Mesothelial cell of epicardium (in vitro differentiated cells): Measurements from ENCODE around the gene THOP1. TPM values are rescaled to one million over a fixed set of nuclear protein-coding genes. Genes with fewer than 3 reads are reported as not detected.
"Not testable (repeated sequence)": the region's sequence is repeated elsewhere in the genome, so short reads cannot be mapped to it uniquely, and the experiment has no call there.

Experiments
- DNase-seq, 2 experiments: peaks; one replicate each; pipeline ENCODE4 v3.0.0; 2021; ENCODE audit warnings: low spot score in 2 of 2; ENCODE audit not compliant: unreplicated experiment in 2 of 2
- H3K27ac Mint-ChIP-seq: 2 replicates; pipeline ENCODE4 v1.8.0; 2021; ENCODE audit warnings: mixed read lengths
- H3K27me3 Mint-ChIP-seq: 2 replicates; pipeline ENCODE4 v1.8.0; 2021; ENCODE audit warnings: low read depth, mixed read lengths
- H3K36me3 Mint-ChIP-seq: 2 replicates; pipeline ENCODE4 v1.8.0; 2021; ENCODE audit warnings: mixed read lengths
- H3K4me1 Mint-ChIP-seq: 2 replicates; pipeline ENCODE4 v1.8.0; 2021; ENCODE audit warnings: mixed read lengths
- H3K4me3 Mint-ChIP-seq: 2 replicates; pipeline ENCODE4 v1.8.0; 2021; ENCODE audit warnings: mild to moderate bottlenecking, moderate library complexity, mixed read lengths
- H3K9me3 Mint-ChIP-seq: 2 replicates; pipeline ENCODE4 v1.8.0; 2021; ENCODE audit warnings: mixed read lengths
- total RNA-seq: library from RNA; stranded (reverse); gene quantifications from 3 replicates; pipeline ENCODE4 v1.2.1, GENCODE V29; 2021
- TF ChIP-seq, protein P1 (sequence below): fragments of 200-600 bp; sonication (generic); IDR thresholded peaks from one replicate; pipeline ENCODE4 v1.5.0; 2021; ENCODE audit warnings: antibody characterized with exemption; ENCODE audit not compliant: unreplicated experiment

THOP1 gene
- total RNA-seq, 1 donor from 2014 or later = 80.8 TPM

DNA sequence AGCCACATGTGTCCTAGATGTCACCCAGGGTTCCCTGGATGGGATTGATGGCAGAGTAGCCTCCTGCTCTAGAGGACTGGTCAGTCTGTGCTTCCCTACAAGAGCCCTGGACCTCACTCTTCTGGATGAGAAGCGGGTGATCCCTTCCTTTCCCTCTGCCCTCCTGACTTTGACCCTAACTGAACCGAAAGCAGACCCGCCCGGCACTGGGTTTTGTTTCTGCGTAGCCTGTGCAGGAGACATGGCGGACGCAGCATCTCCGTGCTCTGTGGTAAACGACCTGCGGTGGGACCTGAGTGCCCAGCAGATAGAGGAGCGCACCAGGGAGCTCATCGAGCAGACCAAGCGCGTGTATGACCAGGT is 4.9 kb downstream of the THOP1 start:
- DNase-seq = no peak
- Mint-ChIP-seq H3K4me1 (peaks cover 10% of the 10 kb centered on the region), H3K9me3 (no peaks in the 10 kb centered on the region), H3K36me3 (peaks cover 8% of the 10 kb centered on the region), H3K4me3 (no peak overlapping the region), H3K27ac (no peak overlapping the region), H3K27me3 (no peaks in the 10 kb centered on the region)
- TF ChIP-seq, protein P1, sequence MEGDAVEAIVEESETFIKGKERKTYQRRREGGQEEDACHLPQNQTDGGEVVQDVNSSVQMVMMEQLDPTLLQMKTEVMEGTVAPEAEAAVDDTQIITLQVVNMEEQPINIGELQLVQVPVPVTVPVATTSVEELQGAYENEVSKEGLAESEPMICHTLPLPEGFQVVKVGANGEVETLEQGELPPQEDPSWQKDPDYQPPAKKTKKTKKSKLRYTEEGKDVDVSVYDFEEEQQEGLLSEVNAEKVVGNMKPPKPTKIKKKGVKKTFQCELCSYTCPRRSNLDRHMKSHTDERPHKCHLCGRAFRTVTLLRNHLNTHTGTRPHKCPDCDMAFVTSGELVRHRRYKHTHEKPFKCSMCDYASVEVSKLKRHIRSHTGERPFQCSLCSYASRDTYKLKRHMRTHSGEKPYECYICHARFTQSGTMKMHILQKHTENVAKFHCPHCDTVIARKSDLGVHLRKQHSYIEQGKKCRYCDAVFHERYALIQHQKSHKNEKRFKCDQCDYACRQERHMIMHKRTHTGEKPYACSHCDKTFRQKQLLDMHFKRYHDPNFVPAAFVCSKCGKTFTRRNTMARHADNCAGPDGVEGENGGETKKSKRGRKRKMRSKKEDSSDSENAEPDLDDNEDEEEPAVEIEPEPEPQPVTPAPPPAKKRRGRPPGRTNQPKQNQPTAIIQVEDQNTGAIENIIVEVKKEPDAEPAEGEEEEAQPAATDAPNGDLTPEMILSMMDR = no peak

DNA sequence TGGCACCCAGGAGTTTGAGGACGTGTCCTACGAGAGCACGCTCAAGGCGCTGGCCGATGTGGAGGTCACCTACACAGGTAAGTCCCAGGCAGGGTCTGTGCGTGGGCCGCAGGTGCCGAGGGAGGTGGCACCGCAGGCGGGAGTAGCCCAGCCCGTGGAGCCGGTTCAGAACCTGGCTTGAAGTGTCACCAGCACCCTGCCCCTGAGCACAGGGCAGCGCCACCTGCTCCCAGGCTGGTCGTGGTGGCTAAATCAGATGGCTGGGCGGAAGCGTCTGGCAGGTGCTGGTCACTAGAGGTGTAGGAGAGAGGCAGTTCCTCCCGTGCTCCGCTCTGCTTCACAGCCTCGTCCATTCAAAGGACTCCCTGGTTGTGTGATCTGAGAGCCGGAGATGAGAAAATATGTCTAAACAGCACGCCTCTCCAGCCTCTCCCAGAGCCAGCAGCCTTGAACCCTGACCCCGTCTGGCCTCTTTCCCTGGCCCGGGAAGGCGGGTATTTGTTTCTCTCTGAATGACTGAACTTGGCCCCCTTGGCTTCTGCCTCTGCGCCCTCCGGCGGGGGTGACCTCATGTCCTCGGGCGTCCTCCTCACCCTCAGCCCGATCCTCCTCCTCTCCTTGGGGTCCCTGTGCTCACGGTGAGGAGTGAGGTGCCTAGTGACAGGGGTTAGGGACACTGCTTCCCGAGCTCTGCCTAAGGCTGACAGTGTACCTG is 5.4 kb downstream of the THOP1 start:
- TF ChIP-seq, protein P1 = no peak
- no peaks in the 10 kb centered on the region for H3K27me3 Mint-ChIP-seq
- H3K27ac Mint-ChIP-seq = no peak overlapping the region
- H3K4me1 Mint-ChIP-seq = peaks cover 10% of the 10 kb centered on the region
- no peak overlapping the region for H3K4me3 Mint-ChIP-seq
- DNase-seq = no peak
- H3K9me3 Mint-ChIP-seq = no peaks in the 10 kb centered on the region
- peaks cover 13% of the 10 kb centered on the region for H3K36me3 Mint-ChIP-seq

DNA sequence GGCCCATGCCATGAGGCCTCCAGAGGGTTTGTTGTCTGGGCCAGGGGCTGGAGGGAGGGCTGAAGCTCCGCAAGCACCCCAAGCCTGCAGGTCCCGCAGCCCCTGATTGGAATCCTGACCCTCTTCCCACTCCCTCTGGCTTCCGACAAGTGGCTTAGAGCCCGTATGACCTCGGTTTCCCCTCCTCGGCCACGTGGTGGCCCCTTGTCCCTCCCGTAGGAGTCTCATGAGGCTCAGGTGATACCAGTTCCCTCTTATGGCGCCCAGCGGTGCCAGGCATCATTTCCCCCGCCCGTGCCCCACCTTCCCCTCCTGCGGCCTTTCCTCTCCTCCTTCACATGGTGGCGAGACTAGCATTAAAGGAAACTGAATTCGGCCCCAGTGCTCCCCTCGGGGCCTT is 6.1 kb downstream of the THOP1 start:
- H3K36me3 Mint-ChIP-seq = peaks cover 20% of the 10 kb centered on the region
- H3K4me1 Mint-ChIP-seq = peaks cover 5% of the 10 kb centered on the region
- H3K27ac Mint-ChIP-seq = no peak overlapping the region
- TF ChIP-seq, protein P1 = no peak
- DNase-seq = no peak
- no peaks in the 10 kb centered on the region for H3K27me3 Mint-ChIP-seq
- no peak overlapping the region for H3K4me3 Mint-ChIP-seq
- H3K9me3 Mint-ChIP-seq = no peaks in the 10 kb centered on the region

DNA sequence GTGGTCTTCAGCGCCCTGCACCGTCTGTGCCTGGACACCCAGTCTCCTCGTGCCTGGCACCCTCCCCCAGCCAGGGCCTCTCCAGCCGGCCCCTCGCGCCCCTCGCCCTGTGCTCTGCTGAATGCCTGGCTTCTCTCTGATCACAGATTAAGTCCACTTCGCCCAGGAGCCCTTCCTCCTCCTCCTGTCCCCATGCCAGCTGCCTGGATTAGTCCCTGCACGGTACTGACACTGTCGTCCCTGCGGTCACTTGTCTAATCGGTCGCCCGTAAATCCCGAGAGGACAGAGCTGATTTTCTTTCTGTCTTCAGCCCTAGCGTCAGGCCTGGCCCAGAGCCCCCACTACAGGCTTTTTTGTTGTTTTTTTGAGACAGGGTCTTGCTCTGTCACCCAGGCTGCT is 6.6 kb downstream of the THOP1 start:
- H3K36me3 Mint-ChIP-seq = peaks cover 20% of the 10 kb centered on the region
- no peaks in the 10 kb centered on the region for H3K27me3 Mint-ChIP-seq
- H3K4me1 Mint-ChIP-seq = peaks cover 5% of the 10 kb centered on the region
- no peak overlapping the region for H3K27ac Mint-ChIP-seq
- no peaks in the 10 kb centered on the region for H3K9me3 Mint-ChIP-seq
- DNase-seq = no peak
- no peak overlapping the region for H3K4me3 Mint-ChIP-seq
- TF ChIP-seq, protein P1 = no peak

DNA sequence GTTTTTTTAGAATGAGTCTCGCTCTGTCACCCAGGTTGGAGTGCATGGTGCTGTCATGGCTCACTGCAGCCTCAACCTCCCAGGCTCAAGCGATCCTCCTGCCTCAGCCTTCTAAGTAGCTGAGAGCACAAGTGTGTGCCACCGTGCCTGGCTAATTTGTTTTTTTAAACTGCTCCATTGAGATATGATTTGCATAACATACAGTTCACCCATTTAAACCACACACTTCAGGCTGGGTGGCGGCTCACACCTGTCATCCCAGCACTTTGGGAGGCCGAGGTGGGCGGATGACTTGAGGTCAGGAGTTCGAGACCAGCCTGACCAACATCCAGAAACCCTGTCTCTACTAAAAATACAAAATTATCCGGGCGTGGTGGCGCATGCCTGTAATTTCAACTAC is 7.4 kb downstream of the THOP1 start:
- H3K27ac Mint-ChIP-seq, H3K9me3 Mint-ChIP-seq, H3K4me1 Mint-ChIP-seq, H3K27me3 Mint-ChIP-seq, DNase-seq, H3K4me3 Mint-ChIP-seq: not testable (repeated sequence)
- peaks cover 24% of the 10 kb centered on the region for H3K36me3 Mint-ChIP-seq

DNA sequence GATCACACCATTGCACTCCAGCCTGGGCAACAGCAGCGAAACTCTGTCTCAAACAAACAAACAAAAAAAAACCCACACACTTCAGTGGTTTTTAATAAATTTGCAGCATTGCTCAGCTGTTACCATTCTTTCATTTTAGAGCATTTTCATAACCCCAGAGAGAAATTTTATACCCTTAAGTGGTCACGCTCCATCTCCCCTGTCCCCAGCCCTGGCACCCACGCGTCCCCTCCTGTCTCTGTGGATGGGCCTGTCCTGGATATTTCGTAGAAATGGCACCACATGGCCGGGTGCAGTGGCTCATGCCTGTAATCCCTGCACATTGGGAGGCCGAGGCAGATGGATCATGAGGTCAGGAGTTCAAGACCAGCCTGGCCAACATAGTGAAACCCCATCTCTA is 7.8 kb downstream of the THOP1 start:
- TF ChIP-seq, protein P1 = no peak
- Mint-ChIP-seq H3K4me1 (no peaks in the 10 kb centered on the region), H3K9me3 (no peaks in the 10 kb centered on the region), H3K27ac (no peak overlapping the region), H3K4me3 (no peak overlapping the region), H3K36me3 (peaks cover 25% of the 10 kb centered on the region), H3K27me3 (no peaks in the 10 kb centered on the region)
- no peak for DNase-seq
